SK-N-SH treated with all-trans-retinoic acid at 6 μM for 48 hours (cell line): ENCODE results near the gene ATP9A.

ENCODE experiments used
- ATAC-seq: fragments of 200-7000 bp; cut with Tn5 transposase; 3 replicates; pipeline ENCODE4 v1.9.1; 2020; ENCODE audit warnings: mild to moderate bottlenecking, moderate library complexity
- ARNTL ChIP-seq: fragments of 450-650 bp; formaldehyde crosslinking; IDR thresholded peaks from 2 replicates; pipeline ENCODE4 v1.5.0; 2020; ENCODE audit warnings: low read depth, mild to moderate bottlenecking, moderate library complexity, borderline replicate concordance
- BACH2 ChIP-seq: fragments of 250-450 bp; sonication (Bioruptor Pico); IDR thresholded peaks from 2 replicates; pipeline ENCODE4 v1.9.0; 2021; ENCODE audit warnings: mild to moderate bottlenecking, borderline replicate concordance
- CREB5 ChIP-seq: fragments of 250-450 bp; sonication (Bioruptor Pico); IDR thresholded peaks from 2 replicates; pipeline ENCODE4 v1.5.1; 2020; ENCODE audit warnings: low read depth, mild to moderate bottlenecking, moderate library complexity
- CSDC2 ChIP-seq: fragments of 250-450 bp; sonication (Bioruptor Pico); IDR thresholded peaks from 2 replicates; pipeline ENCODE4 v1.5.0; 2020; ENCODE audit warnings: mild to moderate bottlenecking, moderate library complexity
- CSRNP3 ChIP-seq: fragments of 250-450 bp; sonication (Bioruptor Pico); IDR thresholded peaks from 2 replicates; pipeline ENCODE4 v1.5.1; 2021; ENCODE audit warnings: mild to moderate bottlenecking, moderate library complexity
- ESRRG ChIP-seq: fragments of 250-450 bp; sonication (Bioruptor Pico); IDR thresholded peaks from 2 replicates; pipeline ENCODE4 v1.6.1; 2021; ENCODE audit warnings: mild to moderate bottlenecking
- GLIS3 ChIP-seq: fragments of 250-450 bp; sonication (Bioruptor Pico); IDR thresholded peaks from 2 replicates; pipeline ENCODE4 v1.5.0; 2020; ENCODE audit warnings: mild to moderate bottlenecking, moderate library complexity
- ISL1 ChIP-seq: fragments of 250-450 bp; sonication (Bioruptor Pico); IDR thresholded peaks from 2 replicates; pipeline ENCODE4 v2.1.2; 2022; ENCODE audit warnings: mild to moderate bottlenecking, moderate library complexity
- OSR1 ChIP-seq: fragments of 250-450 bp; sonication (Bioruptor Pico); IDR thresholded peaks from 2 replicates; pipeline ENCODE4 v1.8.0; 2022; ENCODE audit warnings: moderate library complexity, mild to moderate bottlenecking, inconsistent platforms
- PATZ1 ChIP-seq: fragments of 250-450 bp; sonication (Bioruptor Pico); IDR thresholded peaks from 2 replicates; pipeline ENCODE4 v1.8.0; 2020; ENCODE audit warnings: mild to moderate bottlenecking, moderate library complexity, borderline replicate concordance
- POU6F1 ChIP-seq: fragments of 250-450 bp; sonication (Bioruptor Pico); IDR thresholded peaks from 2 replicates; pipeline ENCODE4 v1.8.0; 2021; ENCODE audit warnings: low read depth, mild to moderate bottlenecking, moderate library complexity, borderline replicate concordance
- PPARA ChIP-seq: fragments of 250-450 bp; sonication (Bioruptor Pico); IDR thresholded peaks from 2 replicates; pipeline ENCODE4 v1.5.0; 2020; ENCODE audit warnings: mild to moderate bottlenecking, borderline replicate concordance
- RARB ChIP-seq: fragments of 250-450 bp; sonication (Bioruptor Pico); IDR thresholded peaks from 2 replicates; pipeline ENCODE4 v1.8.0; 2021; ENCODE audit warnings: mild to moderate bottlenecking, moderate library complexity
- TOX ChIP-seq: fragments of 250-450 bp; sonication (Bioruptor Pico); IDR thresholded peaks from 2 replicates; pipeline ENCODE4 v1.8.0; 2021; ENCODE audit warnings: mild to moderate bottlenecking, moderate library complexity, borderline replicate concordance
- TSHZ2 ChIP-seq: fragments of 250-450 bp; sonication (Bioruptor Pico); IDR thresholded peaks from 2 replicates; pipeline ENCODE4 v1.5.0; 2020; ENCODE audit warnings: mild to moderate bottlenecking, moderate library complexity
- ZC3H10 ChIP-seq: fragments of 250-450 bp; sonication (Bioruptor Pico); IDR thresholded peaks from 2 replicates; pipeline ENCODE4 v1.5.1; 2021; ENCODE audit warnings: mild to moderate bottlenecking, moderate library complexity
- ZFP3 ChIP-seq: fragments of 250-450 bp; sonication (Bioruptor Pico); IDR thresholded peaks from 2 replicates; pipeline ENCODE4 v1.5.0; 2020; ENCODE audit warnings: mild to moderate bottlenecking, moderate library complexity
- ZFP30 ChIP-seq: fragments of 450-650 bp; formaldehyde crosslinking; IDR thresholded peaks from 2 replicates; pipeline ENCODE4 v1.5.0; 2022; ENCODE audit warnings: mild to moderate bottlenecking, moderate library complexity
- ZNF565 ChIP-seq: fragments of 450-650 bp; formaldehyde crosslinking; conservative IDR thresholded peaks from 2 replicates; pipeline ENCODE4 v1.5.0; 2020; ENCODE audit warnings: low read depth, mild to moderate bottlenecking, moderate library complexity
- ZNF70 ChIP-seq: fragments of 450-650 bp; formaldehyde crosslinking; IDR thresholded peaks from 2 replicates; pipeline ENCODE4 v1.5.0; 2020; ENCODE audit warnings: mild to moderate bottlenecking, moderate library complexity
- ZNF8 ChIP-seq: fragments of 450-650 bp; formaldehyde crosslinking; IDR thresholded peaks from 2 replicates; pipeline ENCODE4 v1.5.0; 2020; ENCODE audit warnings: mild to moderate bottlenecking, moderate library complexity

The ATP9A gene

GRCh38 chr20:51653226-51653625 is 115.0 kb downstream of the ATP9A start (continued):
- TF ChIP-seq PATZ1, result no peak

GRCh38 chr20:51651921-51652549 is 116.2 kb downstream of the ATP9A start:
- no peak for ATAC-seq
- TF ChIP-seq ZNF565 (CRISPR knock-in tag) (no peak), ZFP3 (CRISPR knock-in tag) (no peak), ZFP30 (CRISPR knock-in tag) (no peak), GLIS3 (CRISPR knock-in tag) (no peak), ZC3H10 (CRISPR knock-in tag) (no peak), ARNTL (no peak), ISL1 (CRISPR knock-in tag) (no peak), TOX (CRISPR knock-in tag) (no peak), OSR1 (no peak), POU6F1 (CRISPR knock-in tag) (no peak)

- peak; percentile 58 for ATAC-seq
- TF ChIP-seq CSRNP3 (CRISPR knock-in tag) (no peak), ZNF565 (CRISPR knock-in tag) (no peak), PATZ1 (no peak), OSR1 (no peak), ESRRG (CRISPR knock-in tag) (no peak), POU6F1 (CRISPR knock-in tag) (no peak), BACH2 (CRISPR knock-in tag) (no peak), ZNF70 (no peak), ZNF8 (CRISPR knock-in tag) (no peak), CREB5 (no peak), ISL1 (CRISPR knock-in tag) (no peak), PPARA (CRISPR knock-in tag) (no peak), RARB (CRISPR knock-in tag) (no peak)
- TF ChIP-seq, all 23 proteins: peak for 0
Observed at GRCh38 chr20:51650685-51651134, 117.5 kb downstream of the ATP9A start.

GRCh38 chr20:51648571-51648947 is 119.6 kb downstream of the ATP9A start:
- no peak for ATAC-seq
- TF ChIP-seq OSR1 (no peak), PPARA (CRISPR knock-in tag) (no peak), ESRRG (CRISPR knock-in tag) (no peak), ZFP3 (CRISPR knock-in tag) (no peak), ISL1 (CRISPR knock-in tag) (no peak), CREB5 (no peak), TOX (CRISPR knock-in tag) (no peak), CSDC2 (CRISPR knock-in tag) (no peak), TSHZ2 (CRISPR knock-in tag) (no peak)
